GM20431 (cell line): Measurements from ENCODE around the gene GDPD5.

Source experiments
- in situ Hi-C: fragments of 300-500 bp; cut with MseI, MboI; formaldehyde crosslinking; loops from one replicate; pipeline ENCODE4 v1.15.0; 2020; ENCODE audit warnings: low sequenced_read_pairs; ENCODE audit not compliant: unreplicated experiment

The GDPD5 gene

GRCh38 chr11:75461151-75461550 lies 64.6 kb downstream of the GDPD5 start:
- in situ Hi-C loops = no loop called here

DNA sequence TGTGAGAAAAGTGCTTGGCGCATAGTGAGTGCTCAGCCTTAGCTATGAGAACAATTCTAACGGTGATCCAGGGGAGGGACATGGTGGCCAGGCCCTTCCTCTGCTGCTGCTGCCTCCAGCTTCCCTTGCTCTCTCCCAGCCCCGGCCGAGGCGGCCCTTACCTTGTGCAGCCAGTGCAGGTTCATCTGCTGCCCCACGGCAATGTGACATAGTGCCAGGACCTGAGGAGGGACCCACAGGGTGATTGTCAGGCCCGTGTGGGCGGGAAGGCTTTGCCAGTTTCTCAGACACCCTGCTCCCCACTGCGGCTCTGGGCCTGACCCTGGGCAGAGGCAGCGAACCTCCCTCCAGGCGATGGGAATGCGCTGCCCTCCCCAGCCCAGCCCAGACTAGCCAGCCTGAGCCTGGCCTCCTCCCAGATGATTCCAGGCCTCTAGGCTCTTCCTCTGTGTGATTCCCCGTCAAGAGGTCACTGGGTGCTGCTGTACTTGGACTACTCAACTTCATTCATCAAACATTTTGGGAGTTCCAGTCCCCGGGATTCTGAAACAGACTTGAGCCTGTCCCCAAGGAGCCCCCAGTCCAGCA lies 69.1 kb downstream of the GDPD5 start:
- in situ Hi-C loops = no loop called here

DNA sequence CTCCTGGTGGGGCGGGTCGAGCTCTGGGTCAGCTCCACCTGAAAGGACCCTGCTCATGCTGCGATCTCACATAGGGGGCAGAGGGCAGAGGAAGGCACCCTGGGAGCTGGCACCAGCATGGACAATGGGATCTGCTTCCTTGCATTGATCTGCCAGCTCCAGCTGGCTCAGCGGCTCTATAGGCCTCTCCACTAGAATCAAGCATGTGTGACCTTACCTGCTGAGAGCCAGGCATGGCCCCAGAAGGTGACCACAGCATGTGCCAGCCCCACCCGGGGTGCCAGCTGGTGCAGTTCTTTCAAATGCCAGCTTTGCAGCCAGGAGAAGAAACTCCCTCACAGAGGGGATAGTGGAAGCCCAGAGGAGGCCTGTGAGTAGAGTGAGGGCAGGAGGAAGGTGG lies 70.8 kb downstream of the GDPD5 start:
- in situ Hi-C loops = no loop called here

DNA sequence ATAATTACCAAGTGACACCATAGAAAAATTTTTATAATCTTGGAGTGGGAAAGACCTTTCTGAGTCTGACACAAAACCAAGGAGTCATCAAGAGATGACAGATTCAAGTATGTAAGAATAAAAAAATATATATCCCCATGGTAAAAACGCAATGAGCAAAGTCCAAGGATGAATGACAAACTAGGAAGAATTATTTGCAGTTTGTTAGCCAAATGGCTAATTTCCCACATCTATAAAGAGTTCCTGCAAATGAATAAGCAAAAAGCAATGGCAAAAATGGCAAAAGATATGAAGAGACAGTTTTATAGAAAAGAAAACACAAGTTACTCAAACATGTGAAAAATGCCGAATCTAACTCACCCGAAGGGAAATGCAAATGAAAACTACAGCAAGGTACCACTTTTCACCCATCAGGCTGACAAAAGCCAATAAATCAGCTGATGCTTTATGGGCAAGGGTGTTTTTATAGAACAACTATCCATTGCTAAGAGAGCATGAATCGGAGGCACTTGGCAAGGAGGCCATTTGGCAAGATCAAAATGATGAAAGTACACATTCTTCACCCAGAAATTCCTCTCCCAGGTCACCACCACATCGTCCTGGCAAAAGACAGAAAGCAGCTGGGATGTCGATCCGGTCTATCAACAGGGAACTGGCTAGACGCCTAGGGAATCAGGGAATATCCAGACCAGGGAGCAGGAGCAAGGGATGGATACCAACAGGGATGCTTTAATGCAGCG lies 71.7 kb downstream of the GDPD5 start:
- in situ Hi-C loops = no loop called here

DNA sequence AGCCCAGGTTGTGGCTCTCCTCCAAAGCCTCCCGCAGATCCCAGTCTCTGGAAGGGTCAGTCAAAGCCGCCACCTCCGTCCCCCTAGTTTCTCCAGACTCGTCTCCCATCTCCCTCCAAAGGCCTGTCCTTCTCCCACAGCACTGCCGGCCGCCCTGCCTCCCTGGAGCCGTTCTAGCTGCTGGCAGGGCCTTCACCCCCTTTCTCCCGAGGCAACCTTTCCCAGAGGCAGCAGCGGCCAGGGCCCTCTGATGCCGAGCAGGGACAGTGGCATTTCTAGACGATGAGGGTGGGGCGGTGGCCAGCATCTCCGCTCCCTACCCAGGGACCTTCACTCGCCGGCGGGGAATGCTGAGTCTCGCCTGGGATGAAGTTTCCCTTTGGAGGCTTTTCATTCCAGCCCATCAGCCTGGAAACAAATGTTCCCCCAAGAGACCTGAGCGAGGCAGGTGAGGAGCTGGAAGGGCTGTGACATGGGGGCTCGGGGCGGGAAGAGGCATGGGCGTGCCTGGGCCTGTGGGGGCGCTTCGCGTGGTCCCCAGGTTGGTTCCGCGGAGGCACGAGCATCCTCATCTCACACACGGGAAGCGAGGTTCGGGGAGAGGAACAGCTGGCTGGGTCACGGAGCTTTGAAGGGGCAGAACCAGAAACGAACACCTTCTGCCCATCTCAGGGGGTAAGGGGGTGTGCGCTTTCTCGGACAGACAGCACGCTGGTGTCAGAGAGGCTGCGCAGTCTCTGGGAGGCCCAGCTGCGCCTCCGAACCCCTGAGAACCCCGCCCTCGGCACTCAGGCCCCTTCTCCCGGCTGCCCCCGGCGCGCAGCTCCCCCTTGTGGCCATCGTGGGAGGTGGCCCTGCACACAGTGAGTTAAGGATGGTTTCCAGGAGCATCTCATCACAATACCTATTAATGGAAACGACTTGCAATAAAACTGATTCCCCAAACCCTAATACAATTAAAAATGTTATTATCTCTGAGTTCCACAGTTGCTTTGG lies 74.6 kb downstream of the GDPD5 start:
- in situ Hi-C loops = no loop called here

GRCh38 chr11:75450236-75450635 lies 75.5 kb downstream of the GDPD5 start:
- in situ Hi-C loops = no loop called here

- in situ Hi-C loops = loop anchor here (5.0 kb wide), 1 partner anchor 78 kb away; the partner anchor contains the start of gene GDPD5
Observed at GRCh38 chr11:75449776-75450175, 76.0 kb downstream of the GDPD5 start.

DNA sequence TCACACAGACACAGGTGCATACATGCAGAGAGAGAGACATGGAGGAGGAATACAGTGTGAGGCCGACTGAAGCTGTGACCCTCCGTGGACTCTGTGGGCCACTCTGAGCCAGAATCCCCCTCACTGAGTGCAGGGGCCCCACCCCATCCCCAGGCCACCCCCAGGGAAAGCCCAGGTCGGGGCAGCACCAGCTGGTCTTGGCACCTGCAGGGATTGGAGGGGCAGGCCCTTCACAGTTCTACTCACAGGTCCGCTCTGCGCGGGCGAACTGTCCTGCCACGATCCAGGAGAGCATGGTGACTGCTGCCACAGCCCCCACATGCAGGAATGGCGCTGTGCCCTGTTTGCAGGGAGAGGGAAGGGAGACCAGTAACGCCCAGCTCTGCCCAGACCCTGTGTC lies 76.5 kb downstream of the GDPD5 start:
- in situ Hi-C loops = loop anchor here (5.0 kb wide), 1 partner anchor 78 kb away; the partner anchor contains the start of gene GDPD5

DNA sequence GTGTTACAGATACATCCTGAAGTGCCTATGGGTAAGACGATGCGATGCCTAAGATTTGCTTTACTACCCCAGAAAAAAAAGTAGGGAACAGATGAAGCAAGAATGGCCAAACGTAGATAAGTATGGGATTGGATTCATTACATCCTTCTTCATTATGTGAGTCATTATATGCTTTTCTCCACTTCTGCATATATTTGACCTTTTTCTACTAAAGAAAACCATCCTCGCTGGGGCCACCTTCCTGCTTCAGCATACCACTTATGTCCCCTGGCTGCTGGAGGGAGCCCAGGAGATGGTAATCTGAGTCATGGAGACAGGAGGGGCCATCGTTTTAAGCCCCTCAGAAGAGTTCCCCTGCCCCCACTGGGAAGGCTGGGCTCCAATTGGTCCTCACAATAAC lies 78.3 kb downstream of the GDPD5 start:
- in situ Hi-C loops = loop anchor here (5.0 kb wide), 1 partner anchor 80 kb away; the partner anchor contains the start of gene GDPD5

DNA sequence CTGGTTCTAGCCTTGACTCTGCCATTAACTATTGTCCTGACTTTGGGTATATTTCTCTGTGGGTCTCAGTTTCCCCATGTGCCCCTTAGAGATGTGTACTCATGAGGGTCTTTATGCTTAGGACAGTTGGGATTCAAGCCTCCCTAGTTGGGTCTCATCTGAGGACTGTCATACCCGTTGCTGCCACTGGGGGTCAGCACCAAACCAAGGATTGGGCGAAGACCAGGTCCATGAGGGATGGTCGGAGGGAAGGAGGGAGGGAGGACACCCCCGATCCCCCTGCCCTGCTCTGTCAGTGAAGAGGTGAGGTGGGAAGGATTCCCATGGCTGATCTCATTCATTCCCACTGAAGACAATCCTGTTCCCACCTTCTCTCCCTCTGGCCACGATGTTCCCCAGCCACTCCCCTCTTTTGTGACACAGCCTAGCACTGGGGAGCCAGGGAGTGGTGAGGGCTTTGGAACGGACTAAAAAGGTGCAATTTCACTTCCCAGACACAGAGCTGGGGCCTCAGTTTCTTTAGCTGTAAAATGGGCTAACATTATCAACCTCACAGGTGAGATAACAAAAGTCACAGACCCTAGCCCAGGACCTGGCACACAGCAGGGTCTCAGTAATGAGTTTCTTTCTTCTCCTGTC lies 80.3 kb downstream of the GDPD5 start:
- in situ Hi-C loops = loop anchor here (5.0 kb wide), 1 partner anchor 82 kb away; the partner anchor contains the start of gene GDPD5

- in situ Hi-C loops = no loop called here
Observed at GRCh38 chr11:75443043-75443442, 82.7 kb downstream of the GDPD5 start.

DNA sequence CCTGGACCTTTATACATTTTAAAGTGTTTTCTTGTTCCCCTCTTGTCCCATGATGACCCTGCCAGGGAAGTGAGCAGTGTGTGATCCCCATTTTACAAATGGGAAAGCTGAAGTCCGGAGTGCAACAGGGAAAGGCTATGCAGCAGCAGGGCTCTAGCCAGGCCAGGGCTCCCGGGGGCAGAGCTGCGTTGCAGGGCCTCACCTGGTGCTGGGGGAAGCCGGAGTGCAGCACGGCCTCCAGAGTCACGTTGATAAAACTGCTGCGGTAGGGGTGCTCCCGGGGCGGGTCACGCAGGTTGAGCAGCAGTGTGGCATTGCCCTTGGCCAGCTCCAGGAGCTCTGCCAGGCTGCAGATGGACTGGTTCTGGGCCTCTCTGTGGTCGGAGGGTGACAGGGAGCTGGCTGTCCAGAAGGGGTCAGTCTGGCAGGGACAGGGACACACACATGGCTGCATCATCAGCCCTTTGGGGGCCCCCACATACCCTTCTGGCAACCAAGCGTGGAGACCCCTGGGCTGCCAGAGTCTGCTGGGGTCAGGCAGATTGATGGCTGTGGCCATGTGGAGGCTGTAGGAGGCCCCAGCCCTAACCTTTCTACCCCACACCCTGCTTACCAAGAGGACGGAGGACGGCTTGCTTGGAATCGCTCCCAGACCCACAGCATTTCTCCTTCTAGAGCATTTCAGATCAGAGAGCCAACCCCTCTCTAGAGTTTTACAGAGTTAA lies 83.4 kb downstream of the GDPD5 start:
- in situ Hi-C loops = no loop called here

DNA sequence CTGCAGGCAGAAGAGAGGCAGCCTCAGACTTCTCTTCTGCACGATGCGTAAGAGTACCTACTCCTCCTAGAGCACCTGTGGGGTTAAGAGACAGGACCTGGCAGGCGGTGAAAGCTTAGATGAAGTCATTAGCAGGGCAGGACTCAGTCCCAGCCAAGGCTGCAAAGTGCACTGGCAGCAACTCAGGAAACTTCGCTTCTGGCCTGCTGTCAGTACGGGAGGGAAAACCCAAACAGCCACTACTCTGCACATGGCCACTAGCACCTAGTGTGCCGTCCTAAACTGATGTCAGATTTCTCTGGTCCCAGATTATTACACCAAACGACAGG lies 84.0 kb downstream of the GDPD5 start:
- in situ Hi-C loops = no loop called here

DNA sequence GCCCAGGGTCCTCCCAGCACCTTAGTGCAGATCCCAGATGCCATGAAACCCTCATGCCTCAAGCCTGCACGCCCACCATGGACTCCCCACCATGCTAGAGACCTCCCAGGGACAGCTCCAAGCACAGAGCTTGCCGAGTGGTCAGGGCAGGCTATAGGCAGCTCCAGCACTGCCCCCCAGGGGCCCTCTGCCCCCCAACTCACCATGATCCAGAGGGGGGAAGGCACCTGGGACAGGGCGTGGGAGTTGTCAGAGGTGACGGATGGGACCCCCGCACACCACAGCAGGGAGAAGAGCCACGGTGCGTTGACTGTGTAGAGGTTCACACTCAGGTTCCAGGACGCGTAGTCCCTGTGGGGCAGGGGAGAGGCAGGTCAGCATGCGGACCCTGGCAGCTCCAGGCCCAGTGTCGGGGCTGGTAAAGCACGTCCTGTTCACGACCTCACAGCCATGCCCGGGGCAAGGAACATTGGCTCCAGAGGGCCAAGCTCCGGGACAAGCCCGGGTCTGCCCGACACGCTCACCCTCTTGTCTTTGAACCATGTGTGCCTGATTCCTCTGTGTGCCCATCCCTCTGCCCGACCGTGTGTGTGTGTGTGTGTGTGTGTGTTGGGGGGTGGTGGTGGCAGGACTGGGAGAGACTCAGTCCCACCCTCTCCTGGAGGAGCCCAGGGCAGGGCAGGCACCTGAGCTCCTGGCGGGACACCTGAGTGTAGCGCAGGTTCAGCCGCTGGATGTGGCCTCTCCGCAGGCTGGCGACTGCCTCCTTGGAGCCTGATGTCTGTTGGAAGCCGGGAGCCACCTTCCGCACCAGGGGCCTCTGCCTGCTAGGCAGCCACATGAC lies 84.6 kb downstream of the GDPD5 start:
- in situ Hi-C loops = no loop called here

GRCh38 chr11:75439495-75440120 lies 86.1 kb downstream of the GDPD5 start:
- in situ Hi-C loops = no loop called here

GRCh38 chr11:75439026-75439425 lies 86.7 kb downstream of the GDPD5 start:
- in situ Hi-C loops = no loop called here

DNA sequence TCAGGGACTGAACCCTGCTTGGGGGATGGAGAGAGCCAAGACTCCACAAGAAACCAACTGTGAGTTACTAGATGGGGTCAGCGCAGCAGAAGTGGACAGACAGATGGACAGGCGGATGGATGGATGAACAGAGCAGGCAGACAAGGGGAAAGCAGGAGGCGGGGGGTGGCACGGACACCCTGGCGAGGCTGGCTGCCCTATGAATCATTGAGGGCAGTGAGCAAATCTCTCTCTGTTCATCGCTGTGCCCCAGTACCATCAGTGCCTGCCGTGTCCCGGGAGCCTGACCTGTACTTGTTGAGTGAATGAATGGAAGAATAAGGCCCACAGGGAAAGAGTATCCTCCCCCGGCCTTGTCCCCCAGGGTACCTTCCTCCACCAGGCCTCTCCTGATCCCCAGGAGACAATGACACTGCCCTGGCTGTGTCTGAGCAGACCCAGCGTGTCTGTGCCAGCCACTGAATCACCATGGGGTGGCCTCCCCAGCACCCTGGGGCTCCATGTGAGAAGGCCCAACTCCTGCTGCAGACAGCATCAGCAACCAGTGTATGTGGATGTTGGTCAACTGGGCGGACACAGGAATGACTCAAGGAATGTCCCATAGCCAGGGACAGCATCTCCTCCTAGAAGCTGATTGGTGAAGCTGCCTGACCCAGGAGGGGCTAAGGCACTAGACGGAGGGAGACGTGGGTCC lies 87.6 kb downstream of the GDPD5 start:
- in situ Hi-C loops = no loop called here

DNA sequence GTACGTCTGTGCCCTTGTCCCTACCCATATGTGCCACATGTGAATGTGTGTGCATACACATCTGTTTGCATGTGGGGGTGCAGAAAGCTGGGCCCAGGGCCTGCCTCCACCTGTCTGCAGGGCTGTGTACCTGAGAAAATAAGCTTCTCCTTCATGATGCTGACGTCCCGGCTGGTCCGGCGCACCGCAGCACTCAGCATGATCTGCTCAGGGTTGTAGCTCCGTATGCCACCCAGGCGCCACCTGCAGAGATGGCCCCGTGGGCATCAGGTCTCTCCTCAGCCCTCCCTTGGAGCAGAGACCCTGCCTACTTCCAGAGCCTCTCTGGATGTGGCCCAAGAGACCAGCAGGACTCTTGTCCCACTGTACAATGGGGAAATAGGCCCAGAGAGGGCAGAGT lies 88.9 kb downstream of the GDPD5 start:
- in situ Hi-C loops = no loop called here
